NK-92 treated with Interleukin-12 subunit alpha and Interleukin-12 subunit beta, amount 100 ng/mL, for 24 hours (cell line): ENCODE results near the gene AMT.
"Not testable (repeated sequence)": the region's sequence is repeated elsewhere in the genome, so short reads cannot be mapped to it uniquely, and the experiment has no call there.

Source experiments
- DNase-seq: peaks from one replicate; lab custom pipeline; 2025; lab: John Stamatoyannopoulos, UW

AMT gene

DNA sequence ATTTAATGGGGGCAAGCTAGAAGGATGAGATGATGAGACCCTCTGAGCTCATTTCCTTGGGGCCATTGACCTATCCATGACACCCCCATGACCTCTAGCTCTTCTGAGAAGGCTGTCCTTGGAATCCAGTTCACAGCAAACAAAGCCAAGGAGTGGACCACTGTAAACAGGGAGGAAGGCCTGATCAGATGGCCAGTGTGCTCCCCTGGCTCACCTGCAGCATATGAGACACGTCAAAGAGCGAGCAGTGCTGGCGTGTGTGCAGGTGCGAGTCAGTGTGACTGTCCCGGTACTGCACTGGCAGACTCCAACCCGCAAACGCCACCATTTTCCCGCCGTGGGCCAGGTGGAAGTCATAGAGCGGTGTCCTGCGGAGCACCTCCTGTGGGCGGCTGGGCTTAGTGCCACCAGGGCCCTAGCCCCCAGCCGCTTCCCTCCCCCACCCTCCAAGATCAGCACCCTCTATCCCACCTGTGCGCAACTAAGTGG is 339 bp downstream of the AMT start:
- DNase-seq = no peak

DNA sequence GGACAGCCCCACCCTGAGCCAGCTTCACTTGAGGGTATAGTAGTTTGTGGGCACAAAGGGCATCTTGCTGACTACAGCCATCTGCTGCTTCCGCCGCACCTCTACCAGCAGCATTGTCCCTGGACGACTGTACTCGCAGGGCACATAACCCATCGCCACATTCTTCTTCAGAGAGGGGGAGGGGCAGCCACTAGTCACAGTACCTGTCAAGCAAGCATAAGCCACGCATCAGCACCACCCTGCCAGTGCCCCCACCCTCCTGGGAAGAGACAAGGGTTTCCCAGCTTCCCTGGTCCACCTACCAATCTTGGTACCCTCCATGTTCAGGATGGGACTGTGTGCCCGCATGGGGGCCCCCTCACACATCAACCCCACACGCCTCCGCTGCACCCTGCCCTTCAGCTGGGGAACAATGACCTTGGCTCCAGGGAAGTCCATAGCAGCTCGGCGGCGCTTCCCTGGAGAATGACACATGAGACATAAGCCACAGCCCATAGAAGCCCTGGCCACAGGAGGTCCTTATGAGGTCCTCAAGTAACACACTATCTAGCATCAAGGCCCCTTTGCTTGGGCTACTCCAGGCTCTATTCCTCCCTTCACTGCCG is 4.7 kb downstream of the AMT start:
- no peak for DNase-seq

DNA sequence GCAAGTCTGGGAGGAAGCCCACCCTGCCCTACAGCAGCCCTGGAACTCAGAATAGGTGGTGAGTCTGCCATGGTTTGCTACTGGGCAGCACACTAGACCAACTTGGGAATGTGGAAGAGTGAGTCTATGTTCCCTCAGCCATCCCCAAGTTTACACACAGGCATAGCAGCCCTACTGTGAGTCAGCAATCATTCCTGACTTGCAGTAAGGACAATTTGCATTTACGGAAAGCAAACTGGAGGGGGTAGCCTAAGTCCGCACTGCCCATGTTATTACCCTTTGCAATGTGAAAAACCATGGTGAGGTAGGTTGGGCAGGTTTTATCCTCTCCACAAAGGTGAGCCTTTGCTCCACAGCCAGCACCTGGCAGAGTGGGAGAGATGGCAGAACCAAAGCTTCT is 5.4 kb downstream of the AMT start:
- no peak for DNase-seq

- DNase-seq = peak; percentile 56
These were observed 6.2 kb downstream of the AMT start for GRCh38 chr3:49415931-49416601.

- no peak for DNase-seq
These were observed 7.5 kb downstream of the AMT start for GRCh38 chr3:49414753-49415152.

DNA sequence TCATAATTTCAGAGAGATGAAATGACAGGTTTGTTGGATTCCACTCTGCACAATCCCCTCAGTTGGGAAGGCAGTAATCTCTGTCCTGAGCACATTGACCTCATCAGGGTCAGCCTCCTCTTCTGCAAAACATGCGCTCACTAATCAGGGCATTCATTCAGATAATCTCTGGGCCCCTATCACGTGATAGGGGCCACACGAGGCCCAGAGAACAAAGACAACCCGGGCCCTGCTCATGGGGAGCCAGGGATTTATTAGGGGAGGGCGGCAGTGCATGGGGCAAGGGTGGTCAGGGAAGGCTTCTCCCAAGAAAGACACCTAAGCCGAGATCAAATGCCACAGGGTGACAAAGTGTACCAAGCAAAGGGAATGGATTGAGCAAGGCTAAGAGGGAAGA is 8.9 kb downstream of the AMT start:
- DNase-seq = no peak

DNA sequence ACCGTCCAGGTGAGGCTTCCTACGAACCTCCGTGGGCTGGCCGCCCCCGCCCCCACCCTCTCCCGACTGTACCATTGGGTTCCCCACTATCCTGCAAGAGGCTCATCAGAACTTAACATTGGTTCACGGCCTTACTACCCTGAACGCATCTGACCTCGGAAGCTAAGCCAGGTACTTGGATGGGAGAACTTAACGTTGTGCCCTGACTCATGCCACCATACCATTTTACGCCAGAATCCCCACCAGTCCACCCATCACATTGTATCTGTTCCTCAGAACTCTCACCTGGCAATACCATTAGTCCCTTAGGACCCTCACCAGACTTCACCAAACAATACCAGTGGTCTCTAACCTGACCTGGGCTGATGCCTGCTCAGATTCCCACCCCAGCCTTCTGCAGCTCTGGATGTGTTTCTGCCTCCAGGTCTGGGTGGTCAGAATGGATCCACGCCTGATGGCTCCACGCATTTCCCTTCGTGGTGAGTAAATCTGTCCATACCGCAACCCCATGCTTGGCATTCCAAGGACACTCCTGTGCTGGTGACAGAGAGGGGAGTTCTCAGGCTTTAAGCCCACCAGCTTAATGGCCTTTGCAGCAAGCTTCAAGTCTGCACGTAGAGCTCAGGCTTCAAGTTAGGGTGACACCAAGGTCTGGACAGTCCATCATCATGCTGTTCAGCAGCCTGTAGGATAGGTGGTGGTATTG is 9.5 kb downstream of the AMT start:
- no peak for DNase-seq

DNA sequence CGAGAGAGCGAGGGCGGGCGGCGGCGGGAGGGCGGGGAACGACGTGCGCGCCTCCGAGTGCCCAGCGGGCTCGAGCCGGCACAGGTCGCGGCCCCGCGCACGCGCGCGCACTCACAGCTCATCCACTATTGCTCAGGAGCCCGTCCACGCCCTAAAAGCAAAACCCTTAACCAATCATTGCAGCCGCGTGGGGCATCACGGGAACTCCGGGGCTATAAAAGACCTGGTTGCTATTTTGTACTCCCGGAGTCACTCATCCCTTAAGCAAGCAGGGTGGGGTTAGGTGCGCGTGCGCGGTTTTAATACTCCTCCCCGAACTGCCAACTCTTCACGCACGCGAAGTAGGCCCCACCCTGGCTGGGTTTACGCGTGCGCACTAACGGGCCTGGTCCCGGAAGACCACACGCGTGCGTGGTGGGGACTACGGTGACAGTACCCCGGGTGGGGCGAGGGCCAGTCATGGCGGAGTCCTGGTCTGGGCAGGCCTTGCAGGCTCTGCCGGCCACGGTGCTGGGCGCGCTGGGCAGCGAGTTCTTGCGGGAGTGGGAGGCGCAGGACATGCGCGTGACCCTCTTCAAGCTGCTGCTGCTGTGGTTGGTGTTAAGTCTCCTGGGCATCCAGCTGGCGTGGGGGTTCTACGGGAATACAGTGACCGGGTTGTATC is 10.2 kb downstream of the AMT start, which contains the start of the genes RHOA and TCTA:
TSS of gene RHOA (minus strand) at position 9 of the 664 bp plus-strand sequence. CDS start 36,387 bp downstream, outside the sequence.
TSS of gene TCTA (plus strand) at position 456 of the 664 bp plus-strand sequence. CDS start at position 460, 4 bp downstream.
- DNase-seq = peak; percentile 98

DNA sequence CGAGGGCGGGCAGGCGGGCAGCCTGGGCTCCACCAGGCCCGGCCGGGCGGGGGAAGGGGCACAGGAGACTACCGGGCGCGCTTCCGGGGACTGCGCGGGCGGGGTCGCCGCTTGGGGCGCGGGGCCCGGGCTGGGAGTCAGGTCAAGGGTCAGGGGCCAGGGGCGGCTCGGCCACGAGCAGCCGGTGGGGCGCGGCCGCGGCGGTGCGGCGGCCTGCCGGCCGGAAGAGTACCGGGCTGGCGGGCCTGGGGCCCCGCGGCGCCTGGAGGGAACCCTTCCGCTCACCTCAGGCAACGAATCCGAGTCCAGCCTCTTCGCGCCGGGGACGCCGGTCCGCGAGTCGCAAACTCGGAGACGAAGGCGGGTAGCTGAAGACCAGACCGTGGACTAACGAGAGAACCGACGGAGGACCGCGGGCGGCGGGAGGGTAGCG is 10.7 kb downstream of the AMT start:
- DNase-seq = peak; percentile 64

GRCh38 chr3:49410846-49411534 is 11.3 kb downstream of the AMT start:
- no peak for DNase-seq

DNA sequence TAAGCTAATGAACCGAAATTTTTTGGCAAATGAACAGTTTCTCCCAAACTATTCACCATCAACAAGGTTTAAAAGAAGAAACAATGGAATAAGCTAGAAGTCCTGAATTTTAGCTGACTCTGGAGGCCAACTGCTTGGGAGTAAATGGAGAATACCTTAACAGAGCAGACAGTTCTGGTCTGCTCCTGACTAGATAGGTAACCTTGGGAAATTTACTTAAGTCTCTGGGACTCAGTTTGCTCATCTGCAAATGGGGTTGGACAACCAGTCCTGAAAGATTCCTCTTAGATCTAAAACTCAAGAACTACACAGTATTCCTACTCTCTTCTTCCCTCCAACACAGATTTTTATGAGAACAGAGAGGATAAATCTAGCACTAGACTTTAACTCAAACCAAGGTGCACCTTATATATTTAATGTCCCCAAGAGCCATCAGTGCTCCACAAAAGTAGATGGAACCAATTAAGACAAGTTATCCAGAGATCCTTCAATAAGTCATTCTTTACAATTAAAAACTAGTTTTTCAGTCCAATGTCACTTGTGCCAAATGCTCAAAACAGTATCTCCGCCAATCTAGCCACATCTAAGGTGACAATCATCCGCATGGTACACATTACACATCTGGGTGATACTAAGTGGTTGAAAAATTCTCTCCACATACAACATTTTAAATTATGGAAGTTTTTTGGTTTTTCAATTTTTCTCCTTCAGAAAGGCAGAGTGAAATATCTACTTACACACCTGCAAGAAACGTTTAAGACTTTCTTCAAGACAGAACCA is 12.0 kb downstream of the AMT start:
- DNase-seq = no peak

DNA sequence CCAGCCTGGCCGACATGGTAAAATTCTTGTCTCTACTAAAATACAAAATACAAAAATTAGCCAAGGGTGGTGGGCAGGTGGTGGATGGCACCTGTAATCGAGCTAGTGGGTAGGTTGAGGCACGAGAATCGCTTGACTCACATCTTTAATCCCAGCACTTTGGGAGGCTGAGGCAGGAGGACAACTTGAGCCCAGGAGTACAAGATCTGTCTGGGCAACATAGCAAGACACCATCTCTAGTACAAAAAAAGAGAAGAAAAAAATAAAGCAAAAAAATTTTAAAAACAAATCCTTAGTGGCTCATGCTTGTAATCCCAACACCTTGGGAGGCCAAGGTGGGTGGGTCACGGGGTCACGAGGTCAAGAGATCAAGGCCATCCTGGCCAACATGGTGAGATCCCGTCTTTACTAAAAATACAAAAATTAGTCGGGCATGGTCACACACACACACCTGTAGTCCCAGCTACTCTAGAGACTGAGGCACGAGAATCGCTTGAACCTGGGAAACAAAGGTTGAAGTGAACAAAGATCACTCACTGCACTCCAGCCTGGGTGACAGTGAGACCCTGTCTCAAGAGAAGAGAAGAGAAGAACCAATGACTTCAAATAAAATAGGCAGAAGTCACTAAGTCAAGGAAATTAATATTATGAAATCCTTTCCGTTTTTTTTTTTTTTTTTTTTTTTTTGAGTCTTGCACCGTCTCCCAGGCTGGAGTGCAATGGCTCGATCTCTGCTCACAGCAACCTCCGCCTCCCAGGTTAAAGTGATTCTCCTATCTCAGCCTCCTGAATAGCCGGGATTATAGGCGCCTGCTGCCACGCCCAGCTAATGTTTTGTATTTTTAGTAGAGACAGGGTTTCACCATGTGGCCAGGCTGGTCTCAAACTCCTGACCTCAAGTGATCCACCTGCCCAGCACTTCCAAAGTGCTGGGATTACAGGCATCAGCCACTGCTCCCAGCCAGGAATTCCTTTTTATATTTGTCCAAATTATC is 15.4 kb downstream of the AMT start:
- DNase-seq = no peak

GRCh38 chr3:49405570-49405969 is 16.7 kb downstream of the AMT start:
- DNase-seq = not testable (repeated sequence)

DNA sequence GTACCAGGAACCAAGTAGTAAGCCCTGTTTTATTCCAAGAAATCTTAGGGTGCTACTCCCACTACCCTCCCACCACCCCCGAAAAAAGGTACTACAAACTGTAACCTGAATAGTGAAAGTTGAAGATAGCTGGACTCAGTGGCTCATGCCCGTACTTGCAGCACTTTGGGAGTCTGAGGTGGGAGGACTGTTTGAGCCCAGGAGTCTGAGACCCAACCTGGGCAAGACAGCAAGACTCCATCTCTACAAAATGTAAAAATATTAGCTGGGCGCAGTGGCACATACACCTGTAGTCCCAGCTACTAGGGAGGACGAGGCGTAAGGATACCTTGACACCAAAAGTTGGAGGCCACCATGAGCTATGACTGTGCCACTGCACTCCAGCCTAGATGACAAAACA is 18.4 kb downstream of the AMT start:
- DNase-seq = no peak

DNA sequence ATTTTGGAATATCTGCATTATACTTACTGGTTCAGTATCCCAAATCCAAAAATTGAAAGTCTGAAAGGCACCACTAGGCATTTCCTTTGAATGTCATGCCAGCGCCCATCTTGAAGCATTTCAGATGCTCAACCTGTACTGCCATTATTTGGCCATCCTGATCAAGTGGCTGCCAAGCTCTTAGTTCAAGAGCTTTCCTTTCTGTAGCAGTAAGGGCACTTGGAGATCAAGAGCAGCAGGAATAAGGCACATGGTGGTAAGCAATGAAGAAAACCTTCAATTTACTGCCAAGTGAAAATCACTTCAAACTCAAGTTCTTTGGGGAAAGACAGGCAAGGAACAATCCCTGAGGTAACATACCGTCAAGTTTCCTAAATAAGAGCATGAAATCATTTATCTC is 20.5 kb downstream of the AMT start:
- DNase-seq = no peak

- no peak for DNase-seq
These were observed 22.8 kb downstream of the AMT start for GRCh38 chr3:49399461-49399860.

- no peak for DNase-seq
These were observed 24.8 kb downstream of the AMT start for GRCh38 chr3:49397470-49397869.

DNA sequence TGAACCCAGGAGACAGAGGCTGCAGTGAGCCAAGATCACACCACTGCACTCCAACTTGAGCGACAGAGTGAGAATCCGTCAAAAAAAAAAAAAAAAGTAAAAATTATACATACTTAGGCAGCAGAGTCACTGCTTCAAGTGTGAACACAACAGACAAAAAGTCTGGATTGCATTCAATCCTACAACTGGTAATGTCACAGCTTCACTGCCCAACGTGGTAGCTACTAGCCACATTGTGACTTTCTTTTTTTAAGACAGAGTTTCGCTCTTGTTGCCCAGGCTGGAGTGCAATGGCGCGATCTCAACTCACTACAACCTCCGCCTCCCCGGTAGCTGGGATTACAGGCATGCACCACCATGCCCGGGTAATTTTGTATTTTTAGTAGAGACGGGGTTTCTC is 31.0 kb downstream of the AMT start:
- not testable (repeated sequence) for DNase-seq

GRCh38 chr3:49389297-49389696 is 33.0 kb downstream of the AMT start:
- DNase-seq = no peak
